ENCODE measurements around the gene SGSM2. TPM values are rescaled to one million over a fixed set of nuclear protein-coding genes. Genes with fewer than 3 reads are reported as not detected.

SGSM2 gene
- total and polyA plus RNA-seq, 2 of the 13 experiments (the other 11 are each of a cell fraction or from before 2014, with no cell fraction given): 30.4 to 51.3 TPM

DNA sequence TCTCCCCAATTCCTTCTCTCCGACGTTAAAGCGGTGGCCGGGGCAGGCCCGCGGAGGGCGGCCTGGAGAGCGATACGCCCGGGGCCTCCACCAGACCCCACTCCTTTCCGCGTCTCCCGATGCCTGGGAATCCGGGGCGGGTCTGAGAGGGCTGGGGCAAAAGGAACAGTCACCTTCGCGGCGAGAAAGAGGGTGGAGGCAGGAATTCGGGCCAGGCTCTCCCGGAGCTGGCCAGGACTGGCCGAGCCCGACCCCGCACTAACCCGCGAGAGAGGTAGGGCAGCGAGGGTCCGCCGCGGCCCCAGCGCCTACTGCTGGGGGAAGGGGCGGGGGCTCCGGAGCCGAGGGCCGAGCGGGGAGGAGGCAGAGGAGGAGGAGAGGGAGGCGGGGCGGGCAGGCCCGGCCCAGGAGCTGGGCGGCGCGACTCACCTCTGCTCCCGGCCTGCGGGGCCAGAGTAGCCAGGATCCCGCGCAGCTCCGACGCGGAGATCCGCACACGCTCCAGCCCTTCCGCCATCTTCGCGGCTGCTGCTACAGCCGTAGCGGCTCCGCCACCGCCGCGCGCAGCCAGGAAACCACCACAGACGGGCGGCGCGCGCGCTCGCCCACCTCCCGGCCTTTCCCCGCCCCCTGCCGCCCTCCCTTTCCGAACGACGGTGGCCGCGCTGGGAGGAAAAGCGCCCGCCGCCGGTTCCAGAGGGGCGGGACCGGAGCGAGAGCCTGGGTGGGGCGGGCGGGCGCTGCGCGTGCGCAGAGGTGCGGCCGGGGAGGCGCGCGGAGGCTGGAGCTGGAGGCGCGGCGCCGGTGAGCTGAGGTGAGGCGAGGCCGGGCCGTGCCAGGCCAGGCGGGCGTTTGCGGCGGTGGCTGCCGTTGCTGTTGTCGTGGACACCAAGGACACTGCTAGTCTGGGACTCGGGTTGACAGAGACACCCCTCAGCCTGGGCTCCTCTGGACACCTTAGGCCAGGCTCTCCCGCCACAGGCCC, 33.8 kb upstream of the SGSM2 start, which contains the start of the genes SMG6 and SRR (continued):
- TF ChIP-seq, protein P1, sequence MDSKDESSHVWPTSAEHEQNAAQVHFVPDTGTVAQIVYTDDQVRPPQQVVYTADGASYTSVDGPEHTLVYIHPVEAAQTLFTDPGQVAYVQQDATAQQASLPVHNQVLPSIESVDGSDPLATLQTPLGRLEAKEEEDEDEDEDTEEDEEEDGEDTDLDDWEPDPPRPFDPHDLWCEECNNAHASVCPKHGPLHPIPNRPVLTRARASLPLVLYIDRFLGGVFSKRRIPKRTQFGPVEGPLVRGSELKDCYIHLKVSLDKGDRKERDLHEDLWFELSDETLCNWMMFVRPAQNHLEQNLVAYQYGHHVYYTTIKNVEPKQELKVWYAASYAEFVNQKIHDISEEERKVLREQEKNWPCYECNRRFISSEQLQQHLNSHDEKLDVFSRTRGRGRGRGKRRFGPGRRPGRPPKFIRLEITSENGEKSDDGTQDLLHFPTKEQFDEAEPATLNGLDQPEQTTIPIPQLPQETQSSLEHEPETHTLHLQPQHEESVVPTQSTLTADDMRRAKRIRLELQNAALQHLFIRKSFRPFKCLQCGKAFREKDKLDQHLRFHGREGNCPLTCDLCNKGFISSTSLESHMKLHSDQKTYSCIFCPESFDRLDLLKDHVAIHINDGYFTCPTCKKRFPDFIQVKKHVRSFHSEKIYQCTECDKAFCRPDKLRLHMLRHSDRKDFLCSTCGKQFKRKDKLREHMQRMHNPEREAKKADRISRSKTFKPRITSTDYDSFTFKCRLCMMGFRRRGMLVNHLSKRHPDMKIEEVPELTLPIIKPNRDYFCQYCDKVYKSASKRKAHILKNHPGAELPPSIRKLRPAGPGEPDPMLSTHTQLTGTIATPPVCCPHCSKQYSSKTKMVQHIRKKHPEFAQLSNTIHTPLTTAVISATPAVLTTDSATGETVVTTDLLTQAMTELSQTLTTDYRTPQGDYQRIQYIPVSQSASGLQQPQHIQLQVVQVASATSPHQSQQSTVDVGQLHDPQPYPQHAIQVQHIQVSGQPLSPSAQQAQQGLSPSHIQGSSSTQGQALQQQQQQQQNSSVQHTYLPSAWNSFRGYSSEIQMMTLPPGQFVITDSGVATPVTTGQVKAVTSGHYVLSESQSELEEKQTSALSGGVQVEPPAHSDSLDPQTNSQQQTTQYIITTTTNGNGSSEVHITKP (CRISPR knock-in tag; IDR thresholded peaks at IDR 0.05; ENCODE audit: low read depth): no peak
- TF ChIP-seq BORCS8-MEF2B (CRISPR knock-in tag; IDR thresholded peaks at IDR 0.05): peak; percentile 28; the same call in 1 of the 2 replicates
- no peak; the same call in 1 of the 2 replicates for TF ChIP-seq SP2 (CRISPR knock-in tag; IDR thresholded peaks at IDR 0.05)
- peak; percentile 58; the same call in 1 of the 2 replicates for TF ChIP-seq NR2C2 (CRISPR knock-in tag; IDR thresholded peaks at IDR 0.05; ENCODE audit: borderline replicate concordance)
- TF ChIP-seq, protein P2, sequence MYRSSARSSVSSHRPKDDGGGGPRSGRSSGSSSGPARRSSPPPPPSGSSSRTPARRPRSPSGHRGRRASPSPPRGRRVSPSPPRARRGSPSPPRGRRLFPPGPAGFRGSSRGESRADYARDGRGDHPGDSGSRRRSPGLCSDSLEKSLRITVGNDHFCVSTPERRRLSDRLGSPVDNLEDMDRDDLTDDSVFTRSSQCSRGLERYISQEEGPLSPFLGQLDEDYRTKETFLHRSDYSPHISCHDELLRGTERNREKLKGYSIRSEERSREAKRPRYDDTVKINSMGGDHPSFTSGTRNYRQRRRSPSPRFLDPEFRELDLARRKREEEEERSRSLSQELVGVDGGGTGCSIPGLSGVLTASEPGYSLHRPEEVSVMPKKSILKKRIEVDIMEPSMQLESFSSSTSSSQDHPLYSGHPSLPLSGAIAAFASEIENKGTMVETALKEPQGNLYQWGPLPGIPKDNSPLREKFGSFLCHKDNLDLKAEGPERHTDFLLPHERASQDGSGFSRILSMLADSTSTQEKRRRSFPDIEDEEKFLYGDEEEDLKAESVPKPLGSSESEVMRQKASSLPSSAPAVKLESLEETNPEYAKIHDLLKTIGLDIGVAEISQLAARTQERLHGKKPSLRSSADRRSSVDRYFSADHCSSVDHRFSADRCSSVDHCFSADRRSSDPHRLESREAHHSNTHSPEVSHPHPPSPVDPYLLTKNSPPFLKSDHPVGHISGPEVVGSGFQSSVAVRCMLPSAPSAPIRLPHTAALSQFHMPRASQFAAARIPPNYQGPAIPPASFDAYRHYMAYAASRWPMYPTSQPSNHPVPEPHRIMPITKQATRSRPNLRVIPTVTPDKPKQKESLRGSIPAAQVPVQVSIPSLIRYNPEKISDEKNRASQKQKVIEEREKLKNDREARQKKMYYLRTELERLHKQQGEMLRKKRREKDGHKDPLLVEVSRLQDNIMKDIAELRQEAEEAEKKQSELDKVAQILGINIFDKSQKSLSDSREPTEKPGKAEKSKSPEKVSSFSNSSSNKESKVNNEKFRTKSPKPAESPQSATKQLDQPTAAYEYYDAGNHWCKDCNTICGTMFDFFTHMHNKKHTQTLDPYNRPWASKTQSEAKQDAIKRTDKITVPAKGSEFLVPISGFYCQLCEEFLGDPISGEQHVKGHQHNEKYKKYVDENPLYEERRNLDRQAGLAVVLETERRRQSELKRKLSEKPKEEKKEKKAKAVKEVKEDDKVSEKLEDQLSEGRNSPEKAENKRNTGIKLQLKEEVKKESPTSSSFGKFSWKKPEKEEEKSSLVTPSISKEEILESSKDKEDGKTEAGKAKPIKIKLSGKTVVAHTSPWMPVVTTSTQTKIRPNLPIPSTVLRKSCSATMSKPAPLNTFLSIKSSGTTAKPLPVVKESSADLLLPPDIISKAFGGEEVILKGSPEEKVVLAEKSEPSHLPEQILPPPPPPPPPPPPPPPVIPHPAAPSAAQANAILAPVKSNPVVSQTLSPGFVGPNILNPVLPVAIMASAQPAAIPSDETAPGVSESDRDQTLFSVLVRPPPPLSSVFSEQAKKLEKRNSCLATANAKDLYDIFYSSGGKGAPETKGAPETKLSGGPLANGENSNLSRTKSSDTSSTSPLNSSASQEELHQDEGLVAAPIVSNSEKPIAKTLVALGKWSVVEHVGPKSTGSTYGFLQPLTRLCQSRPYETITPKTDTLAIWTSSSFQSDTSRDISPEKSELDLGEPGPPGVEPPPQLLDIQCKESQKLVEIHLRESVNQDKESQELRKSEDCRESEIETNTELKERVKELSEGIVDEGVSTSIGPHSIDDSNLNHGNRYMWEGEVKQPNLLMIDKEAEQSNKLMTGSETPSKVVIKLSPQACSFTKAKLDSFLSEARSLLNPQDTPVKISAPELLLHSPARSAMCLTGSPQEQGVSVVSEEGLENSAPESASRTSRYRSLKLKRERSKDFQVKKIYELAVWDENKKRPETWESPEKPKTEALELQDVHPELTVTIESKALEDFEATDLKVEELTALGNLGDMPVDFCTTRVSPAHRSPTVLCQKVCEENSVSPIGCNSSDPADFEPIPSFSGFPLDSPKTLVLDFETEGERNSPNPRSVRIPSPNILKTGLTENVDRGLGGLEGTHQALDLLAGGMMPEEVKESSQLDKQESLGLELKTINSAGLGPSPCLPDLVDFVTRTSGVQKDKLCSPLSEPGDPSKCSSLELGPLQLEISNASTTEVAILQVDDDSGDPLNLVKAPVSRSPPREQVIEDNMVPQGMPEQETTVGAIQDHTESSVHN (CRISPR knock-in tag; IDR thresholded peaks at IDR 0.05): no peak
- peak; percentile 95 for TF ChIP-seq ZFY (CRISPR knock-in tag; IDR thresholded peaks at IDR 0.05)
- TF ChIP-seq SCMH1 (CRISPR knock-in tag; IDR thresholded peaks at IDR 0.05; ENCODE audit: borderline replicate concordance): no peak
- TF ChIP-seq, protein P3, sequence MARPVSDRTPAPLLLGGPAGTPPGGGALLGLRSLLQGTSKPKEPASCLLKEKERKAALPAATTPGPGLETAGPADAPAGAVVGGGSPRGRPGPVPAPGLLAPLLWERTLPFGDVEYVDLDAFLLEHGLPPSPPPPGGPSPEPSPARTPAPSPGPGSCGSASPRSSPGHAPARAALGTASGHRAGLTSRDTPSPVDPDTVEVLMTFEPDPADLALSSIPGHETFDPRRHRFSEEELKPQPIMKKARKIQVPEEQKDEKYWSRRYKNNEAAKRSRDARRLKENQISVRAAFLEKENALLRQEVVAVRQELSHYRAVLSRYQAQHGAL (CRISPR knock-in tag; IDR thresholded peaks at IDR 0.05; ENCODE audit: not compliant biosample characterization): peak; percentile 12
- TF ChIP-seq, protein P4, sequence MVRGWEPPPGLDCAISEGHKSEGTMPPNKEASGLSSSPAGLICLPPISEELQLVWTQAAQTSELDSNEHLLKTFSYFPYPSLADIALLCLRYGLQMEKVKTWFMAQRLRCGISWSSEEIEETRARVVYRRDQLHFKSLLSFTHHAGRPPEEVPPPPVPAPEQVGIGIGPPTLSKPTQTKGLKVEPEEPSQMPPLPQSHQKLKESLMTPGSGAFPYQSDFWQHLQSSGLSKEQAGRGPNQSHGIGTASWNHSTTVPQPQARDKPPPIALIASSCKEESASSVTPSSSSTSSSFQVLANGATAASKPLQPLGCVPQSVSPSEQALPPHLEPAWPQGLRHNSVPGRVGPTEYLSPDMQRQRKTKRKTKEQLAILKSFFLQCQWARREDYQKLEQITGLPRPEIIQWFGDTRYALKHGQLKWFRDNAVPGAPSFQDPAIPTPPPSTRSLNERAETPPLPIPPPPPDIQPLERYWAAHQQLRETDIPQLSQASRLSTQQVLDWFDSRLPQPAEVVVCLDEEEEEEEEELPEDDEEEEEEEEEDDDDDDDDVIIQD (CRISPR knock-in tag; IDR thresholded peaks at IDR 0.05; ENCODE audit: low read depth): no peak
- peak; percentile 66 for TF ChIP-seq PTBP1 (IDR thresholded peaks at IDR 0.05; ENCODE audit: low read depth, low read length, poor library complexity, severe bottlenecking)
- TF ChIP-seq ZKSCAN8 (CRISPR knock-in tag; IDR thresholded peaks at IDR 0.05; ENCODE audit: borderline replicate concordance): no peak
- no peak for TF ChIP-seq ZNF20 (CRISPR knock-in tag; IDR thresholded peaks at IDR 0.05)

Data from HepG2 (cell line).